ENCODE data around the gene LIPC. TPM values are rescaled to one million over a fixed set of nuclear protein-coding genes. Genes with fewer than 3 reads are reported as not detected.
A peak's percentile ranks its signal among the peaks of the same experiment; 100 is the strongest.

Gene LIPC
- total RNA-seq, 3 donors from 2014 or later = 2.3 to 9.3 (median 3.4) TPM

DNA sequence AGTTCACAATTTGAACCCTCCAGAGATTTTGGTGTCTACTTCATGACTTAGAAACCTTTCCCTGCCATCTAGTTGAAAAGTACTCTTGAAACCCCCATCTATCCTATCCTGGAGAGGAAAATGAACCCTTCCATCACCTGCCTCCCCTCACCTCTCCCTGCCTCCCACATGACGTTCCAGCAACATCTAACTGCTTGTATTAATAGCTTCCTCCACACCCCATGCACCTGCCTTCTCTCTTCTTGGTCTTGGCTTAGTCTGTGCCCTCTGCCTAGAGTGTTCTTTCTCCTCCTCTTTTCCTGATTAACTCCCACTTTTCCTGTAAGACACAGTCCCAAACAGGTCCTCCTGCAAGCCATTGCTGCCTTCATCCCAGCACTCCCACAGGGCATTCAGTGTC lies 107.8 kb downstream of the LIPC start:
- intact Hi-C loops (cut with DNase I, micrococcal nuclease) = no loop called here
- no peak for DNase-seq
- no peak for TF ChIP-seq CTCF (IDR thresholded peaks at IDR 0.05)

GRCh38 chr15:58541410-58542087 lies 109.8 kb downstream of the LIPC start:
- Histone ChIP-seq H3K36me3 (ENCODE audit: low read depth) (no peaks in the 10 kb centered on the region), H3K9me3 (no peaks in the 10 kb centered on the region), H3K4me1 (ENCODE audit: low read depth) (no peaks in the 10 kb centered on the region), H3K4me3 (no peak overlapping the region)
- TF ChIP-seq CTCF (IDR thresholded peaks at IDR 0.05) = no peak
- intact Hi-C loops (cut with DNase I, micrococcal nuclease) = no loop called here
- no peak for DNase-seq
- ATAC-seq = no peak

More for the DNA sequence above, 107.8 kb downstream of the LIPC start:
- no peaks in the 10 kb centered on the region for H3K36me3 ChIP-seq (ENCODE audit: low read depth)
- H3K4me1 ChIP-seq (ENCODE audit: low read depth) = no peaks in the 10 kb centered on the region
- peak; percentile 66 for ATAC-seq
- H3K9me3 ChIP-seq = no peaks in the 10 kb centered on the region
- H3K4me3 ChIP-seq = no peak overlapping the region

GRCh38 chr15:58543664-58544335 lies 112.0 kb downstream of the LIPC start:
- Histone ChIP-seq H3K4me3 (no peak overlapping the region), H3K9me3 (no peaks in the 10 kb centered on the region), H3K36me3 (ENCODE audit: low read depth) (no peaks in the 10 kb centered on the region), H3K4me1 (ENCODE audit: low read depth) (no peaks in the 10 kb centered on the region)
- DNase-seq = no peak
- ATAC-seq = no peak
- intact Hi-C loops (cut with DNase I, micrococcal nuclease) = no loop called here
- no peak for TF ChIP-seq CTCF (IDR thresholded peaks at IDR 0.05)

GRCh38 chr15:58544756-58545155 lies 113.0 kb downstream of the LIPC start:
- TF ChIP-seq CTCF (IDR thresholded peaks at IDR 0.05) = no peak
- Histone ChIP-seq H3K36me3 (ENCODE audit: low read depth) (no peaks in the 10 kb centered on the region), H3K4me3 (no peak overlapping the region), H3K4me1 (ENCODE audit: low read depth) (no peaks in the 10 kb centered on the region), H3K9me3 (no peaks in the 10 kb centered on the region)
- DNase-seq (no peak), ATAC-seq (no peak)
- intact Hi-C loops (cut with DNase I, micrococcal nuclease) = no loop called here

DNA sequence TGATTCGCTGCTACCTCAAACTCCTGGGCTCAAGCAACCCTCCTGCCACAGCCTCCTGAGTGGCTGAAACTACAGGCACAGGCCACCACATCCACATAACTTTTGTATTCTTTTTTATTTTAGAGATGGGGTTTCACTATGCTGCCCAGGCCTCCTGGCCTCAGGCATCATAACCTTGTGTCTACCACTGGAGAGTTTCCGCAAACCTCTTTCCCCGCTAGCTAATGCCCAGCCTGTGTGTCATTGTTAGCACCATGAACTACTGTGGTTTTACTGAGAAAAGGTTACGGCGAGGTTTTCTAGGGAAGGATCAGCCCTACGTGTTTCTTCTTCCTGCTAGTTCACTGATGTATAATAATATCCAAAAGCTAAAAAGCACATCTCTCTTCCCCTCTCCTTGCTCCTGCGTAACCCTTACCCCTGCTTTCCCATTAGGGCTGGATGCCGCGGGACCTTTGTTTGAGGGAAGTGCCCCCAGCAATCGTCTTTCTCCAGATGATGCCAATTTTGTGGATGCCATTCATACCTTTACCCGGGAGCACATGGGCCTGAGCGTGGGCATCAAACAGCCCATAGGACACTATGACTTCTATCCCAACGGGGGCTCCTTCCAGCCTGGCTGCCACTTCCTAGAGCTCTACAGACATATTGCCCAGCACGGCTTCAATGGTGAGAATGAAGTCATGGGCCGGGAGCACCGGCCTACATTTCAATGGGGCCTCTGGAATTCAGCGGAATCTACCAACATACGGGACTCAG lies 113.7 kb downstream of the LIPC start:
- intact Hi-C loops (cut with DNase I, micrococcal nuclease) = no loop called here
- no peak for DNase-seq

More for the DNA sequence above, 113.7 kb downstream of the LIPC start:
- Histone ChIP-seq H3K36me3 (ENCODE audit: low read depth) (no peaks in the 10 kb centered on the region), H3K9me3 (no peaks in the 10 kb centered on the region), H3K4me1 (ENCODE audit: low read depth) (no peaks in the 10 kb centered on the region), H3K4me3 (no peak overlapping the region)
- ATAC-seq = no peak
- no peak for TF ChIP-seq CTCF (IDR thresholded peaks at IDR 0.05)
